GM23248 (cell line): ENCODE measurements around the gene MRTFA. TPM values are rescaled to one million over a fixed set of nuclear protein-coding genes. Genes with fewer than 3 reads are reported as not detected.
"Not testable (repeated sequence)": the region's sequence is repeated elsewhere in the genome, so short reads cannot be mapped to it uniquely, and the experiment has no call there.

ENCODE experiments used
- DNase-seq: peaks from one replicate; pipeline ENCODE4 v3.0.0-alpha.2; 2015
- H2AFZ ChIP-seq: fragments of 200-600 bp; sonication (generic); 2 replicates; pipeline ENCODE4 v1.6.1; 2016; ENCODE audit warnings: antibody characterized with exemption
- H3F3A ChIP-seq: fragments of 200-600 bp; sonication (generic); 2 replicates; pipeline ENCODE4 v1.6.1; 2016; ENCODE audit warnings: mild to moderate bottlenecking, antibody characterized with exemption, mixed run types; ENCODE audit not compliant: insufficient read depth
- H3K27ac ChIP-seq: fragments of 200-600 bp; sonication (generic); 2 replicates; pipeline ENCODE4 v1.5.1; 2016; ENCODE audit warnings: mild to moderate bottlenecking
- H3K27me3 ChIP-seq: fragments of 200-600 bp; sonication (generic); replicated peaks from 2 replicates; pipeline ENCODE4 v1.6.1; 2016; ENCODE audit warnings: mild to moderate bottlenecking; ENCODE audit not compliant: insufficient read depth
- H3K36me3 ChIP-seq: fragments of 200-600 bp; sonication (generic); 2 replicates; pipeline ENCODE4 v1.6.1; 2016; ENCODE audit warnings: low read depth, mild to moderate bottlenecking
- H3K4me1 ChIP-seq: fragments of 200-600 bp; sonication (generic); 2 replicates; pipeline ENCODE4 v1.6.1; 2016; ENCODE audit warnings: mild to moderate bottlenecking; ENCODE audit not compliant: insufficient read depth
- H3K4me2 ChIP-seq: fragments of 200-600 bp; sonication (generic); one replicate; pipeline ENCODE4 v1.6.1; 2016; ENCODE audit warnings: mild to moderate bottlenecking; ENCODE audit not compliant: unreplicated experiment
- H3K4me3 ChIP-seq: fragments of 200-600 bp; sonication (generic); 2 replicates; pipeline ENCODE4 v1.5.1; 2016; ENCODE audit warnings: mild to moderate bottlenecking
- H3K79me2 ChIP-seq: fragments of 200-600 bp; sonication (generic); 2 replicates; pipeline ENCODE4 v1.6.1; 2016; ENCODE audit warnings: mild to moderate bottlenecking; ENCODE audit not compliant: insufficient read depth
- H3K9ac ChIP-seq: fragments of 200-600 bp; sonication (generic); 2 replicates; pipeline ENCODE4 v1.6.1; 2016; ENCODE audit warnings: mild to moderate bottlenecking
- H3K9me2 ChIP-seq: fragments of 200-600 bp; sonication (generic); 2 replicates; pipeline ENCODE4 v1.6.1; 2016; ENCODE audit warnings: mixed run types, mild to moderate bottlenecking, moderate library complexity; ENCODE audit not compliant: insufficient read depth
- H3K9me3 ChIP-seq: fragments of 200-600 bp; sonication (generic); one replicate; pipeline ENCODE4 v1.6.1; 2017; ENCODE audit warnings: low read depth
- H4K20me1 ChIP-seq: fragments of 200-600 bp; sonication (generic); 2 replicates; pipeline ENCODE4 v1.6.0; 2016; ENCODE audit not compliant: insufficient read depth
- EZH2 ChIP-seq: fragments of 200-600 bp; sonication (generic); IDR thresholded peaks from 2 replicates; pipeline ENCODE4 v1.6.1; 2018; ENCODE audit warnings: antibody characterized with exemption, mild to moderate bottlenecking; ENCODE audit not compliant: insufficient read depth, poor library complexity, severe bottlenecking
- EZH2phosphoT487 ChIP-seq: fragments of 200-600 bp; sonication (generic); IDR thresholded peaks from 2 replicates; pipeline ENCODE4 v1.6.1; 2018; ENCODE audit warnings: antibody characterized with exemption, moderate library complexity, mild to moderate bottlenecking, low read depth; ENCODE audit not compliant: insufficient read depth
- WGBS, 2 experiments: methylation state at CpG; one replicate each; pipeline ENCODE4 v1.1.6; 2015 to 2017; ENCODE audit warnings: low lambda C conversion rate in 2 of 2, low coverage in 1 of 2; ENCODE audit errors: missing lambda C conversion rate in 2 of 2; 5-methylcytosine and 5-hydroxymethylcytosine counted together
- in situ Hi-C: fragments of 300-500 bp; cut with MboI; formaldehyde crosslinking; loops from 2 replicates; pipeline ENCODE4 v1.15.0; 2020
- polyA plus RNA-seq: library from polyadenylated mRNA; unstranded; fragments of >200 nt; fragmentation: Nextera tagmentation; extraction: Ambion mirVana; gene quantifications from 2 replicates; pipeline ENCODE4 v1.2.1, GENCODE V29; 2016
- total RNA-seq: library from RNA; depleted of rRNA; stranded (reverse); fragments of >200 nt; shearing (Covaris generic); gene quantifications from 2 replicates; pipeline ENCODE4 v1.2.3, GENCODE V29; 2014

MRTFA gene
- total and polyA plus RNA-seq, 2 experiments from 2014 or later: 24.2 to 49.2 TPM

GRCh38 chr22:40599731-40600130 lies 36.8 kb downstream of the MRTFA start:
- H3K9ac ChIP-seq: no peak overlapping the region
- 99 to 100% methylated on average over 5 to 6 of the region's 6 CpGs for WGBS, 2 experiments
- peaks cover 61% of the 10 kb centered on the region for H3F3A ChIP-seq
- no peak for DNase-seq
- H3K36me3 ChIP-seq: no peaks in the 10 kb centered on the region
- no peaks in the 10 kb centered on the region for H3K9me3 ChIP-seq
- TF ChIP-seq EZH2 (no peak), EZH2phosphoT487 (no peak)
- no peak overlapping the region for H3K4me3 ChIP-seq
- H3K27me3 ChIP-seq: no peaks in the 10 kb centered on the region
- 0 out of 2 replicates have a peak, but pooled peaks cover 7% of the 10 kb centered on the region for H4K20me1 ChIP-seq
- H3K4me1 ChIP-seq: peaks cover 73% of the 10 kb centered on the region
- in situ Hi-C loops: no loop called here
- H3K79me2 ChIP-seq: peaks cover 97% of the 10 kb centered on the region
- H3K27ac ChIP-seq: no peak overlapping the region
- no peak overlapping the region for H2AFZ ChIP-seq
- no peak overlapping the region for H3K4me2 ChIP-seq
- no peaks in the 10 kb centered on the region for H3K9me2 ChIP-seq

GRCh38 chr22:40598712-40599111 lies 37.8 kb downstream of the MRTFA start:
- DNase-seq, in situ Hi-C loops: not testable (repeated sequence)
- peak overlapping the region; percentile 72 for H3K4me2 ChIP-seq

GRCh38 chr22:40597526-40598430 lies 38.7 kb downstream of the MRTFA start:
- peak overlapping the region; percentile 67 for H3K27ac ChIP-seq
- no peaks in the 10 kb centered on the region for H3K9me3 ChIP-seq
- 28 to 38% methylated on average over 7 of the region's 7 CpGs for WGBS, 2 experiments
- in situ Hi-C loops: no loop called here
- H3F3A ChIP-seq: peaks cover 60% of the 10 kb centered on the region
- peaks cover 76% of the 10 kb centered on the region for H3K4me1 ChIP-seq
- TF ChIP-seq EZH2phosphoT487 (no peak), EZH2 (no peak)
- no peak overlapping the region for H2AFZ ChIP-seq
- peaks cover 97% of the 10 kb centered on the region for H3K79me2 ChIP-seq
- peak overlapping the region; percentile 72 for H3K4me2 ChIP-seq
- H3K9ac ChIP-seq: peak overlapping the region; percentile 12; the same call in 1 of the 2 replicates
- 0 out of 2 replicates have a peak, but pooled peaks cover 2% of the 10 kb centered on the region for H4K20me1 ChIP-seq
- no peaks in the 10 kb centered on the region for H3K36me3 ChIP-seq
- peak; percentile 69 for DNase-seq
- H3K9me2 ChIP-seq: no peaks in the 10 kb centered on the region
- peak overlapping the region; percentile 41 for H3K4me3 ChIP-seq
- no peaks in the 10 kb centered on the region for H3K27me3 ChIP-seq

More at GRCh38 chr22:40598712-40599111, 37.8 kb downstream of the MRTFA start:
- Histone ChIP-seq H3K4me1 (peaks cover 79% of the 10 kb centered on the region), H3K4me3 (peak overlapping the region; percentile 41; the same call in 1 of the 2 replicates), H3K9ac (peak overlapping the region; percentile 12; the same call in 1 of the 2 replicates), H3K27ac (peak overlapping the region; percentile 67), H3F3A (peaks cover 66% of the 10 kb centered on the region), H3K79me2 (peaks cover 97% of the 10 kb centered on the region)
- H3K9me2 ChIP-seq, H3K9me3 ChIP-seq, H2AFZ ChIP-seq, H4K20me1 ChIP-seq, H3K36me3 ChIP-seq, H3K27me3 ChIP-seq: not testable (repeated sequence)
- WGBS, 2 experiments: 98 to 99% methylated on average over 10 of the region's 10 CpGs

- Histone ChIP-seq H3K9me3 (no peaks in the 10 kb centered on the region), H3K4me1 (peaks cover 54% of the 10 kb centered on the region), H2AFZ (no peak overlapping the region), H3K4me2 (no peak overlapping the region), H3K4me3 (no peak overlapping the region), H3K27ac (no peak overlapping the region), H4K20me1 (no peaks in the 10 kb centered on the region), H3K9me2 (no peaks in the 10 kb centered on the region), H3F3A (peaks cover 41% of the 10 kb centered on the region), H3K79me2 (peaks cover 97% of the 10 kb centered on the region), H3K36me3 (no peaks in the 10 kb centered on the region), H3K27me3 (no peaks in the 10 kb centered on the region), H3K9ac (no peak overlapping the region)
- peak; percentile 14 for DNase-seq
- in situ Hi-C loops: no loop called here
- WGBS, 2 experiments: 80 to 83% methylated on average over 2 of the region's 2 CpGs
- TF ChIP-seq EZH2phosphoT487: no peak
- no peak for TF ChIP-seq EZH2
Observed at GRCh38 chr22:40595497-40596234, 40.9 kb downstream of the MRTFA start.
